HCT116 (cell line): ENCODE measurements around the gene USH1G. TPM values are rescaled to one million over a fixed set of nuclear protein-coding genes. Genes with fewer than 3 reads are reported as not detected.

Experiments
- ATAC-seq: fragments of 200-7000 bp; cut with Tn5 transposase; 2 replicates; pipeline ENCODE4 v1.9.1; 2020; ENCODE audit warnings: mild to moderate bottlenecking, moderate library complexity
- BruUV-seq: library from RNA; stranded (reverse); fragments of 400-500 nt; replicated peaks from 2 replicates; lab custom pipeline; 2021; lab: Mats Ljungman, UMichigan
- CTCF ChIA-PET: fragments of 300-600 bp; sonication (Branson Sonifier 250); formaldehyde crosslinking; loops from one replicate; lab custom pipeline; 2021; ENCODE audit warnings: antibody characterized with exemption; lab: Charles Lee
- POLR2A ChIA-PET: fragments of 300-600, 350-600 bp; sonication (Branson Sonifier 250); formaldehyde crosslinking; loops from one replicate; lab custom pipeline; 2021; ENCODE audit warnings: antibody characterized with exemption; lab: Charles Lee
- RAD21 ChIA-PET, 2 experiments: fragments of 300-600 bp; sonication (Branson Sonifier 250); formaldehyde crosslinking; loops; one replicate each; lab custom pipeline; 2023; ENCODE audit warnings: low total read pairs in 2 of 2; ENCODE audit not compliant: uncharacterized antibody in 2 of 2, unreplicated experiment in 2 of 2, low non-redundant PET in 1 of 2; lab: Charles Lee
- DNase-seq: peaks from one replicate; pipeline ENCODE4 v3.0.0-alpha.2; 2010; ENCODE audit warnings: low read depth, low spot score
- H2AFZ ChIP-seq: fragments of 200-600 bp; shearing (Covaris generic), sonication (generic); 2 replicates; pipeline ENCODE4 v1.6.1; 2017; ENCODE audit warnings: low read depth, mixed run types, mixed read lengths, antibody characterized with exemption, low read length; ENCODE audit not compliant: poor library complexity, severe bottlenecking
- H3K27ac ChIP-seq: 2 replicates; pipeline ENCODE4 v1.5.1; 2012; ENCODE audit warnings: low read depth, low read length
- H3K27me3 ChIP-seq: fragments of 200-600 bp; sonication (generic); 2 replicates; pipeline ENCODE4 v1.6.1; 2016; ENCODE audit warnings: mixed run types, low read length, mixed read lengths; ENCODE audit not compliant: insufficient read depth
- H3K36me3 ChIP-seq, 2 experiments: fragments of 200-500 bp in 1 of 2; fragments of 200-600 bp in 1 of 2; sonication (Bioruptor generic) in 1 of 2; sonication (generic) in 1 of 2; 2 replicates each; pipeline versions ENCODE4 v1.5.1 to v1.6.1; 2014 to 2016; ENCODE audit warnings: low read length in 2 of 2, inconsistent platforms in 1 of 2, mixed read lengths in 1 of 2, mixed run types in 1 of 2; ENCODE audit not compliant: insufficient read depth in 2 of 2, control insufficient read depth in 1 of 2
- H3K4me1 ChIP-seq, 2 experiments: fragments of 200-600 bp in 1 of 2; sonication (generic) in 1 of 2; 2 replicates each; pipeline versions ENCODE4 v1.5.1 to v1.6.1; 2012 to 2017; ENCODE audit warnings: low read length in 2 of 2, inconsistent platforms in 1 of 2, mild to moderate bottlenecking in 1 of 2, mixed read lengths in 1 of 2, mixed run types in 1 of 2, moderate library complexity in 1 of 2; ENCODE audit not compliant: insufficient read depth in 2 of 2, control insufficient read depth in 1 of 2
- H3K4me2 ChIP-seq: fragments of 200-600 bp; sonication (generic); 2 replicates; pipeline ENCODE4 v1.6.1; 2017; ENCODE audit warnings: mixed run types, low read length, mixed read lengths
- H3K4me3 ChIP-seq, 2 experiments: fragments of 200-600 bp in 1 of 2; sonication (generic) in 1 of 2; replicated peaks in 1 of 2; 2 replicates each; pipeline ENCODE4 v1.5.1; 2011 to 2016; ENCODE audit warnings: low read length in 2 of 2, control low read depth in 1 of 2, low read depth in 1 of 2, mild to moderate bottlenecking in 1 of 2, mixed read lengths in 1 of 2, mixed run types in 1 of 2
- H3K79me2 ChIP-seq: fragments of 200-600 bp; sonication (generic); 2 replicates; pipeline ENCODE4 v1.6.1; 2017; ENCODE audit warnings: mild to moderate bottlenecking, mixed run types, low read length, moderate library complexity, mixed read lengths; ENCODE audit not compliant: insufficient read depth
- H3K9ac ChIP-seq: fragments of 200-600 bp; sonication (generic); 2 replicates; pipeline ENCODE4 v1.6.1; 2016; ENCODE audit warnings: low read length, mixed read lengths
- H3K9me2 ChIP-seq: fragments of 200-600 bp; sonication (generic), shearing (Covaris generic); 2 replicates; pipeline ENCODE4 v1.6.1; 2017; ENCODE audit warnings: mixed run types, mild to moderate bottlenecking, moderate library complexity; ENCODE audit not compliant: insufficient read depth
- H3K9me3 ChIP-seq, 2 experiments: fragments of 200-500 bp in 1 of 2; fragments of 200-600 bp in 1 of 2; sonication (Bioruptor generic) in 1 of 2; sonication (generic) in 1 of 2; 2 replicates each; pipeline ENCODE4 v1.6.1; 2014 to 2017; ENCODE audit warnings: low read length in 2 of 2, mixed read lengths in 2 of 2, inconsistent platforms in 1 of 2, low read depth in 1 of 2, mild to moderate bottlenecking in 1 of 2, mixed run types in 1 of 2, moderate library complexity in 1 of 2; ENCODE audit not compliant: control insufficient read depth in 1 of 2, insufficient read depth in 1 of 2
- H4K20me1 ChIP-seq: fragments of 200-600 bp; sonication (generic), shearing (Covaris generic); 2 replicates; pipeline ENCODE4 v1.6.1; 2017; ENCODE audit warnings: mixed run types, mild to moderate bottlenecking, moderate library complexity; ENCODE audit not compliant: insufficient read depth
- ATF3 ChIP-seq: IDR thresholded peaks from 2 replicates; pipeline ENCODE4 v1.6.1; 2012
- CEBPB ChIP-seq: IDR thresholded peaks from 2 replicates; pipeline ENCODE4 v1.6.1; 2012; ENCODE audit warnings: low read depth
- CTCF ChIP-seq, 3 experiments: fragments of 200-600 bp in 1 of 3; sonication (generic) in 1 of 3; IDR thresholded peaks in 2 of 3; conservative IDR thresholded peaks in 1 of 3; 2 replicates each; pipeline ENCODE4 v1.5.1; 2012 to 2017; ENCODE audit warnings: low read depth in 2 of 3, low read length in 2 of 3, antibody characterized with exemption in 1 of 3, borderline replicate concordance in 1 of 3, control low read depth in 1 of 3, mild to moderate bottlenecking in 1 of 3, mixed read lengths in 1 of 3, mixed run types in 1 of 3, moderate library complexity in 1 of 3; ENCODE audit not compliant: insufficient read depth in 1 of 3
- ELF1 ChIP-seq: IDR thresholded peaks from 2 replicates; pipeline ENCODE4 v1.6.1; 2012; ENCODE audit warnings: low read depth, borderline replicate concordance
- EZH2 ChIP-seq: fragments of 200-600 bp; sonication (generic); IDR thresholded peaks from 2 replicates; pipeline ENCODE4 v1.6.1; 2017; ENCODE audit warnings: antibody characterized with exemption, mixed run types
- EZH2phosphoT487 ChIP-seq: fragments of 200-600 bp; IDR thresholded peaks from 2 replicates; pipeline ENCODE4 v1.6.1; 2018; ENCODE audit warnings: antibody characterized with exemption, borderline replicate concordance
- FOSL1 ChIP-seq: IDR thresholded peaks from 2 replicates; pipeline ENCODE4 v1.6.1; 2012; ENCODE audit warnings: low read depth
- JUND ChIP-seq: IDR thresholded peaks from 2 replicates; pipeline ENCODE4 v1.6.1; 2012
- MAX ChIP-seq: IDR thresholded peaks from 2 replicates; pipeline ENCODE4 v1.6.1; 2012
- RAD21 ChIP-seq: IDR thresholded peaks from 2 replicates; pipeline ENCODE4 v1.6.1; 2012; ENCODE audit warnings: low read depth, mild to moderate bottlenecking
- SRF ChIP-seq: IDR thresholded peaks from 2 replicates; pipeline ENCODE4 v1.6.1; 2012; ENCODE audit warnings: low read depth
- TCF7L2 ChIP-seq: IDR thresholded peaks from 2 replicates; pipeline ENCODE4 v1.7.0; 2011; ENCODE audit warnings: borderline replicate concordance, inconsistent platforms; ENCODE audit not compliant: insufficient read depth, insufficient read length; ENCODE audit errors: extremely low read depth
- ZNF274 ChIP-seq: fragments of 200-500 bp; sonication (Bioruptor generic); IDR thresholded peaks from 2 replicates; pipeline ENCODE4 v1.6.1; 2014; ENCODE audit warnings: mild to moderate bottlenecking, low read depth, low read length, inconsistent platforms
- intact Hi-C: fragments of 100-400 bp; cut with micrococcal nuclease; formaldehyde crosslinking; loops from 2 replicates; pipeline ENCODE4 v1.10.0; 2022
- total RNA-seq: library from RNA; stranded (reverse); gene quantifications from one replicate; pipeline ENCODE4 v1.2.1, GENCODE V29; 2021; ENCODE audit not compliant: unreplicated experiment

Gene USH1G
- total RNA-seq, 1 experiment from 2014 or later, result 3.1 TPM

- Histone ChIP-seq H3K4me3 (no peak overlapping the region), H3K9me2 (no peaks in the 10 kb centered on the region), H3K4me1 (peaks cover 3 to 26% of the 10 kb centered on the region in 2 experiments), H3K27me3 (no peaks in the 10 kb centered on the region), H3K9me3 (no peaks in the 10 kb centered on the region), H2AFZ (no peak overlapping the region), H3K27ac (no peak overlapping the region), H4K20me1 (no peaks in the 10 kb centered on the region), H3K36me3 (no peaks in the 10 kb centered on the region), H3K79me2 (no peaks in the 10 kb centered on the region), H3K4me2 (no peak overlapping the region), H3K9ac (no peak overlapping the region)
- no peak for TF ChIP-seq TCF7L2
- no peak for TF ChIP-seq JUND
- TF ChIP-seq EZH2phosphoT487, result no peak
- TF ChIP-seq SRF, result no peak
- no peak for TF ChIP-seq ATF3
- no peak for TF ChIP-seq EZH2
- no peak for TF ChIP-seq CEBPB
- TF ChIP-seq CTCF (IDR thresholded peaks at IDR 0.05 in 2 of 3, conservative IDR thresholded peaks at IDR 0.05 in 1 of 3; ENCODE audit: borderline replicate concordance in 1 of 3, insufficient read depth in 1 of 3, low read depth in 2 of 3, low read length in 2 of 3), result no peak
- no peak for TF ChIP-seq ZNF274
- TF ChIP-seq ELF1, result no peak
- TF ChIP-seq MAX, result no peak
- no peak for TF ChIP-seq FOSL1
- no peak for TF ChIP-seq RAD21
- CTCF ChIA-PET, result no interaction called here
- DNase-seq, result no peak
- POLR2A ChIA-PET, result no interaction called here
- intact Hi-C loops, result no loop called here
- RAD21 ChIA-PET, result no interaction called here
- ATAC-seq, result no peak
- BruUV-seq, result no TSS peak
Measured at GRCh38 chr17:74903034-74903433, 20.0 kb downstream of the USH1G start.
